CD4-positive, alpha-beta T cell (primary cell): ENCODE measurements around the gene ACTBL2. TPM values are rescaled to one million over a fixed set of nuclear protein-coding genes. Genes with fewer than 3 reads are reported as not detected.

Experiments
- ATAC-seq: fragments of 200-7000 bp; cut with Tn5 transposase; one replicate; pipeline ENCODE4 v1.10.0; 2022; ENCODE audit warnings: mild to moderate bottlenecking; ENCODE audit not compliant: poor library complexity
- CTCF ChIA-PET: fragments of 350-600 bp; sonication (Branson Sonifier 250); formaldehyde crosslinking; loops from one replicate; lab custom pipeline; 2021; ENCODE audit warnings: antibody characterized with exemption, inconsistent platforms; lab: Charles Lee
- POLR2A ChIA-PET: fragments of 350-600 bp; sonication (Branson Sonifier 250); formaldehyde crosslinking; loops from one replicate; lab custom pipeline; 2021; ENCODE audit warnings: antibody characterized with exemption, inconsistent platforms; lab: Charles Lee
- DNase-seq, 14 experiments: peaks; one replicate each; pipeline ENCODE4 v3.0.0-alpha.2; 2013 to 2020; ENCODE audit warnings: mixed read lengths in 2 of 14
- H3K27ac ChIP-seq, 2 donors: one replicate each; pipeline versions ENCODE4 v1.5.1 to v1.7.0; 2013; ENCODE audit warnings: low read length in 2 of 2, low read depth in 1 of 2, mild to moderate bottlenecking in 1 of 2
- H3K27me3 ChIP-seq, 2 experiments: 1 replicate in 1 of 2; 2 replicates in 1 of 2; pipeline versions ENCODE4 v1.6.1 to v1.7.0; 2013; ENCODE audit warnings: low read length in 2 of 2, control low read depth in 1 of 2, mild to moderate bottlenecking in 1 of 2, moderate library complexity in 1 of 2; ENCODE audit not compliant: insufficient read depth in 2 of 2, control insufficient read depth in 1 of 2
- H3K36me3 ChIP-seq: one replicate; pipeline ENCODE4 v1.6.1; 2013; ENCODE audit warnings: low read length, control low read depth; ENCODE audit not compliant: insufficient read depth
- H3K4me1 ChIP-seq: one replicate; pipeline ENCODE4 v1.6.1; 2013; ENCODE audit warnings: low read length, control low read depth; ENCODE audit not compliant: insufficient read depth
- H3K4me3 ChIP-seq: one replicate; pipeline ENCODE4 v1.5.1; 2013; ENCODE audit warnings: mild to moderate bottlenecking, low read length, moderate library complexity
- H3K9me3 ChIP-seq, 2 experiments: 1 replicate in 1 of 2; 2 replicates in 1 of 2; pipeline versions ENCODE4 v1.6.1 to v1.7.0; 2013; ENCODE audit warnings: low read length in 2 of 2, mild to moderate bottlenecking in 2 of 2, control low read depth in 1 of 2, moderate library complexity in 1 of 2; ENCODE audit not compliant: control insufficient read depth in 1 of 2, insufficient read depth in 1 of 2
- H3K27ac Mint-ChIP-seq: one replicate; pipeline ENCODE4 v1.8.0; 2020; ENCODE audit warnings: mixed read lengths
- H3K27me3 Mint-ChIP-seq: one replicate; pipeline ENCODE4 v1.8.0; 2021; ENCODE audit warnings: mixed read lengths
- H3K36me3 Mint-ChIP-seq: one replicate; pipeline ENCODE4 v1.8.0; 2021; ENCODE audit warnings: low read depth, mixed read lengths
- H3K4me1 Mint-ChIP-seq: one replicate; pipeline ENCODE4 v1.8.0; 2021; ENCODE audit warnings: low read depth, mixed read lengths
- H3K4me3 Mint-ChIP-seq: one replicate; pipeline ENCODE4 v1.8.0; 2020; ENCODE audit warnings: mild to moderate bottlenecking, mixed read lengths
- H3K9me3 Mint-ChIP-seq: one replicate; pipeline ENCODE4 v1.8.0; 2020; ENCODE audit warnings: mixed read lengths
- intact Hi-C, 2 experiments: fragments of 100-400 bp; cut with DNase I in 1 of 2; cut with micrococcal nuclease in 1 of 2; formaldehyde crosslinking; loops; one replicate each; pipeline versions ENCODE4 v1.15.1 to v1.9.0; 2023 to 2025; cut with DNase I, micrococcal nuclease
- total RNA-seq, 174 experiments: library from RNA in 2 of 174; stranded (reverse) in 2 of 174; gene quantifications; one replicate each; pipeline ENCODE4 v1.2.3 and lab custom pipeline; 2021 to 2026
- TF ChIP-seq, protein P1 (sequence below): fragments of 200-600 bp; IDR thresholded peaks from one replicate; pipeline ENCODE4 v1.8.0; 2022; ENCODE audit warnings: antibody characterized with exemption, mild to moderate bottlenecking

Gene ACTBL2
- total RNA-seq, 2 experiments from 2014 or later: not detected

DNA sequence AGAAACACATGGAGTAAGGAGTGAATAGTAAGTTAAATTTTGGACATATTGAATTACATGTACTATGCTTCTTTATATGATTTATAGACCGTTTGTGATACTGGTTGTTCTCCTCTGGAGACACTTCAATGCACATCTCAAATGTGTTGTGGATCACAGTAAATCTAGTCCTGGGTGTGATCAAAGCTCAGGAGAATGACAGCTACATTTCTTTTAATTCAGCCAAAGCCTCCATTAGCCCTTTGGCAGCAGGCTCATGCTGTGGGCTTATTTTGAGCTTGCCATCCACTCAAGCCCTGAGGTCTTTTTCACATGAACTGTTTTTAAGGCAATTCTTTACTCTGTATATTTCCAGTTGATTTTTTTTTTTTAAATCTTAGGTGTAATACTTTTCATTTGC is 34.6 kb upstream of the ACTBL2 start:
- no peaks in the 10 kb centered on the region for H3K4me1 ChIP-seq
- no peak overlapping the region for H3K4me3 Mint-ChIP-seq
- intact Hi-C loops: no loop called here
- H3K4me3 ChIP-seq: no peak overlapping the region
- ChIA-PET CTCF (no interaction called here), POLR2A (no interaction called here)
- no peak overlapping the region for H3K27ac ChIP-seq
- H3K9me3 ChIP-seq: peaks cover 0 to 10% of the 10 kb centered on the region in 2 experiments
- H3K27ac Mint-ChIP-seq: no peak overlapping the region
- DNase-seq (no peak), ATAC-seq (no peak)
- H3K36me3 Mint-ChIP-seq: no peaks in the 10 kb centered on the region
- H3K27me3 ChIP-seq: no peaks in the 10 kb centered on the region
- no peaks in the 10 kb centered on the region for H3K36me3 ChIP-seq
- peaks cover 3% of the 10 kb centered on the region for H3K9me3 Mint-ChIP-seq
- TF ChIP-seq, protein P1, sequence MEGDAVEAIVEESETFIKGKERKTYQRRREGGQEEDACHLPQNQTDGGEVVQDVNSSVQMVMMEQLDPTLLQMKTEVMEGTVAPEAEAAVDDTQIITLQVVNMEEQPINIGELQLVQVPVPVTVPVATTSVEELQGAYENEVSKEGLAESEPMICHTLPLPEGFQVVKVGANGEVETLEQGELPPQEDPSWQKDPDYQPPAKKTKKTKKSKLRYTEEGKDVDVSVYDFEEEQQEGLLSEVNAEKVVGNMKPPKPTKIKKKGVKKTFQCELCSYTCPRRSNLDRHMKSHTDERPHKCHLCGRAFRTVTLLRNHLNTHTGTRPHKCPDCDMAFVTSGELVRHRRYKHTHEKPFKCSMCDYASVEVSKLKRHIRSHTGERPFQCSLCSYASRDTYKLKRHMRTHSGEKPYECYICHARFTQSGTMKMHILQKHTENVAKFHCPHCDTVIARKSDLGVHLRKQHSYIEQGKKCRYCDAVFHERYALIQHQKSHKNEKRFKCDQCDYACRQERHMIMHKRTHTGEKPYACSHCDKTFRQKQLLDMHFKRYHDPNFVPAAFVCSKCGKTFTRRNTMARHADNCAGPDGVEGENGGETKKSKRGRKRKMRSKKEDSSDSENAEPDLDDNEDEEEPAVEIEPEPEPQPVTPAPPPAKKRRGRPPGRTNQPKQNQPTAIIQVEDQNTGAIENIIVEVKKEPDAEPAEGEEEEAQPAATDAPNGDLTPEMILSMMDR: no peak
- no peaks in the 10 kb centered on the region for H3K27me3 Mint-ChIP-seq
- H3K4me1 Mint-ChIP-seq: no peaks in the 10 kb centered on the region

DNA sequence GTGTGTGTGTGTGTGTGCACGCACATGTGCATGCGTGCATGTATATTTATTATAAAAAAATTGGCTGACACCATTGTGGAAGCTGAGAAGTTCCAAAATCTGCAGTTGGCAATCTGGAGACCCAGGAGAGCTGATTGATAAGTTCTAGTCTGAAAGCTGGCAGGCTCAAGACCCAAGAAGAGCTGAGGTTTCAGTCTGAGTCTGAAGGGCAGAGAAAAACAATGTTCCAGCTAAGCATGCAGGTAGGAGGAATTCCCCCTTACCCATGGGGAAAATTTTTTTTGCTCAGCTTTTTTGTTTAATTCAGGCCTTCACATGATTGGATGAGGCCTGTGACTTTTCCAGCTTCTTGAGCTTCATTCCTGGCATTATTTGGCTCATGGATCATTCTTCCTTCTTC is 31.2 kb upstream of the ACTBL2 start:
- TF ChIP-seq, protein P1: no peak
- no peak for ATAC-seq
- peaks cover 0 to 7% of the 10 kb centered on the region in 2 experiments for H3K9me3 ChIP-seq
- H3K36me3 Mint-ChIP-seq: no peaks in the 10 kb centered on the region
- DNase-seq: no peak
- H3K27ac ChIP-seq: no peak overlapping the region
- no peaks in the 10 kb centered on the region for H3K4me1 Mint-ChIP-seq
- no peak overlapping the region for H3K4me3 ChIP-seq
- CTCF ChIA-PET: interaction anchor here (0.9 to 1.1 kb wide), 2 partner anchors 15 to 52 kb away, joined by 3 to 4 read pairs; no protein-coding TSS in a partner anchor
- POLR2A ChIA-PET: no interaction called here
- no peaks in the 10 kb centered on the region for H3K36me3 ChIP-seq
- no peaks in the 10 kb centered on the region for H3K9me3 Mint-ChIP-seq
- H3K27me3 ChIP-seq: peaks cover 0 to 4% of the 10 kb centered on the region in 2 experiments
- intact Hi-C loops: no loop called here
- H3K27me3 Mint-ChIP-seq: peaks cover 8% of the 10 kb centered on the region
- no peak overlapping the region for H3K27ac Mint-ChIP-seq
- H3K4me1 ChIP-seq: no peaks in the 10 kb centered on the region
- H3K4me3 Mint-ChIP-seq: no peak overlapping the region

DNA sequence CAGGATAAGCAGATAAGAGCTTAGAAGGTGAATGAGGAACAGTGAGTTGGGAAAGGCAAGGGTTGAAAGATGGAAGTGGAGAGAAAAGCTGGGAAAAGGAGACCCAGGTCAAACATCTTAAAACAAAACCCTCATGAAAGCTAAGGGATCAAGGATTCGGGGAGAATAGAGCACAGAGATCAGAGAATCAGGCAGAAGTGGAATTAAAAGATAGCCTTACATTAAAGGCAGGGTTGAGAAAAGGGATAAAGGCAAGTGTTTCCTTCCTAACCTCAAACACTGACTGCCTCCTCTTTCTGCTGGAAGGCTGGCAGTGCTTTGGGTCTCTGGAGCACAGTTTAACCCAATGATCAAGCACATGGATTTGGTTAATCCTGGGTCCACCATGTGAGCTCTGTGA is 28.7 kb upstream of the ACTBL2 start:
- POLR2A ChIA-PET: no interaction called here
- no peak for ATAC-seq

More for the DNA sequence above, 28.7 kb upstream of the ACTBL2 start:
- H3K4me1 ChIP-seq: no peaks in the 10 kb centered on the region
- H3K27me3 Mint-ChIP-seq: peaks cover 8% of the 10 kb centered on the region
- no peaks in the 10 kb centered on the region for H3K36me3 ChIP-seq
- CTCF ChIA-PET: no interaction called here
- H3K4me1 Mint-ChIP-seq: no peaks in the 10 kb centered on the region
- TF ChIP-seq, protein P1: no peak
- no peaks in the 10 kb centered on the region for H3K9me3 Mint-ChIP-seq
- no peak overlapping the region for H3K27ac Mint-ChIP-seq
- H3K27ac ChIP-seq: no peak overlapping the region
- intact Hi-C loops: no loop called here
- H3K9me3 ChIP-seq: no peaks in the 10 kb centered on the region
- H3K36me3 Mint-ChIP-seq: no peaks in the 10 kb centered on the region
- no peak for DNase-seq
- no peak overlapping the region for H3K4me3 Mint-ChIP-seq
- H3K27me3 ChIP-seq: peaks cover 0 to 4% of the 10 kb centered on the region in 2 experiments
- H3K4me3 ChIP-seq: no peak overlapping the region
